ENCODE data around the gene PDE1A.
A peak's percentile ranks its signal among the peaks of the same experiment; 100 is the strongest.

Gene PDE1A

DNA sequence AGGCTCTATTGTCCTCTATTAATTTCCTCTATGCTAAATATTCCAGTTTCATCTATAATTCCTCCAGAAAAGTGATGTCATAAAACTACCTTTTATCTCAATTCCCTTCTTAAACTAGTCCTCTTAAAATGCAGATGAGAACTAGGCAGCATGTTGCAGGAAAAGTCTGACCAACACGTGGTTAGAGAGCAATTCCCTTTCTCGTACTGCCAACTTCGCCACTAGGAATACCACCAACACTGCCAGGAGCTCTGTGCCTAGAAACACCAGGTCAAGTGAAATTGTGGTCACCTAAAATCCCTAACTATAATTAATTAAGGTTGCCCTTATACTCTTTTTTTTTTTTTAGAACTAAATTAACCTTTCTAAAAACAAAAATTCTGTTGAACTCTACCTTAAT, 313.5 kb downstream of the PDE1A start:
- no peak for DNase-seq

DNA sequence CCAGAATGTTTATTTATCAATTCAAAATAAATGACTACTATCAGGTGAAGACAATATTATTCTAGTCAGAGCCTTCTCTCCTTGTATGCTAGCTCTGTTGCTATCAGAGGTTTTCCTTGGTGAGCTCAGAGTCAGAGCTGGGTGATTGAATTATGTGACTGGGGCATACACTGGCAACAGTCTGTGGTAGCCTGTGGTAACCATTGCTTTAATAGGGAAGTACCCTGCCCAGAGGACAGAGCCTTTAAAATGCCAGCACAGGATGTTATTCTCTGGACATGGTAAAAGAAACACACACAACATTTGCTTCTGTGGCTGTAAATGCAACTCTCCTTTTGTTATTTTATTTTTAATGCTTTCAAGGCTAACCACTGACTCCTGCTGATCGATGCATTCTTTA, 316.5 kb downstream of the PDE1A start:
- DNase-seq: no peak

DNA sequence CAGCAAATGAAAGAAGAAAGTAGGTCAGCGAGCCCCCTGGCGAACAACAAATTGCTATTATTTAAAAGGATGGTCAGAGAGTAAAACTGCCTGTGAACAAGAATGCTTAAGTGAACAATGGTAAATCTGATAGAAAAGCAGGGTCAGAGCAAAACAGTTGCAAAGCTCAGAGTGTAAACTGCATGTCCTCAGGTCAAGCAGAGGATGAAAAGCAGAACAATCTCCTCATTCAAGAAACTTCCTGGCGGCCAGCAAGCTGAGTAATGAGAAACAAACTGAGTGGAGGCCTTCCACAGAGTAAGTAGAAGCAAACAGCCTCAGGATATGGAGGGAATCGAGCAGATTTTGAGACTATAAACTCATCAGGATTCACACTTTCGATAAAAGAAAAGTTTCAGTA, 323.3 kb downstream of the PDE1A start:
- DNase-seq: no peak

DNA sequence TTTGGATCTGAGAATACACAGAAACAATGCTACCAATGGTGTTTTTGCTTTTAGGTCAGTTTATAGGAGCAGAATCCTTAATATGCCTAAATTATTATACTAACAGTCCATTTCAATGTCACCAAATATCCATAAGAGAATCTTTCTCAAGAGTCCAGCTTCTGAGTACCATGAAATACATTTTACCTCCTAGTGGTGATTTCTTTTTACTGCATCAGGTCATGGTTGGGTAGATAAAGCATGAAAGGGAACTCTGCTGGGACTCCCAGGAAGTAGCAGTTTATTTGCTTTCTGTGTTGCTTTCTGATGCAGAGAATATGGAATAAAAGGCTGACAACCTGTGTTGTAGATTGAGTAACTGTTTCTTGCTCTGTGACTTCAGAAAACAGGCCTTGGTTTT, 325.6 kb downstream of the PDE1A start:
- peak in 2 of 3 donors; percentile 21 to 25 for DNase-seq

DNA sequence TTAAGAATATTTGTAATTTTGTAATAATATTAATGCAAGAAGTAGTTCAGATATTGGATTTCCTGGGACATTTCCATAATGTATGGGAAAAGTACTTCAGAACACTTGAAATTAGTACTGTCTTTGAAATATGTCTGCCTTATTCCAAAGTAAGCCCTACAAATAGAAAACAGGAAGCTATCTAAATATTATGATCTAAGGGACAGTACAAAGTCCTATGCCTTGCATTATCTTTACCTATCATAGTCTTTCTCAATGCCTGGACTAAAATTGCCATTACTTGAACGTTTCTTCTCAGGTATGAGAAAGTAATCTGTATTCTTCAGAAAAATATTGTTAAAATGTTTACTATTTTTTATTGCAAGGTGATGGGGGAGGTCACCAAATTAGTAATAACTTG, 328.2 kb downstream of the PDE1A start:
- no peak for DNase-seq

DNA sequence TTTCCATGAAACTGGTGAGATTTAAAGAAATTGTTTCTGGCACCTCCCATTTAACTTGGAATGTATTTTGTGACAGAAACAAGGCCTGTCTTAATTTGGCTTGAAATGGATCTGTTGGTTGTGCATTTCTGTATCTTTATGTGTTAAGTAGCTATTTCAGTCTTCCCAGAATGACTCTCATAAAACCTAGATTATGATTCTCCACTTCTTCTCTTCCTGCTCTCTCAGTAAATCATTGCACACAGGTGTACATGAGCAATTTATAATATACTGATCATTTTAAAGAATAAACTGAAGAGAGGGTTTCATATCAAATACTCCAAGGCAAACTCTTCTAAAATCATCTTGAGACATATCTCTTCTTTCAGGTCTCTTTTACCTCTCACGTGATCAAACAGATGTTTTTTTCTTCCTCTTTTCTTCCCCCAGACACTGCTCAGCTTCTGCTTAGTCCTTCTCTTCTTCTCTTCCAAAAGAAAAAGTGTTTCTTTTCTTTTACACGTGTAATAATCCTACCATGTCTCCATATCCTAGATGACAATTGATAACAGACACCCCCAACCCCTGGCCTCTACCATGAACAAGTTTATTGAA, 329.2 kb downstream of the PDE1A start:
- no peak for DNase-seq

DNA sequence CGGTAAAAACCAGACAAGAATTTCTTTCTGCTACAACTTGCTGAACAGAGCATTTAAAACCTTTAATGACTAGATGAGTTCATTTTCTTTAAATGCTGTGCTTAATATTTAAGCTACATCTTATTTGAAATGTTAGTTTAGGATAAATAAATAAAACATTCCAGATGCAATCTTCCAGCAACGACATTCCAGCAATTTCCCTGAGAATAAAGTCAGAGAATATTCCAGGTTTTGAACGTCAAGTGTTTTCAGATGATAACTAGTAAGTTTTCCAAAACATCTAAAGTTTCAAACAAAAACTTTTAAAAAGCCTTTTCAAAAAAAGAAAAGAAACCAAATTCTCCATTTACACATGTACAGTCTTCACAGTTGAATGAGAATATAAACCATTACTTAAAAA, 336.4 kb downstream of the PDE1A start:
- DNase-seq: no peak

Data from suppressor macrophage treated with lipopolysaccharide for 1 hour (primary cell).